B cell (primary cell): ENCODE measurements around the gene MTLN. TPM values are rescaled to one million over a fixed set of nuclear protein-coding genes. Genes with fewer than 3 reads are reported as not detected.
A peak's percentile ranks its signal among the peaks of the same experiment; 100 is the strongest.
"Not testable (repeated sequence)": the region's sequence is repeated elsewhere in the genome, so short reads cannot be mapped to it uniquely, and the experiment has no call there.

Experiments used
- ATAC-seq: fragments of 200-7000 bp; cut with Tn5 transposase; one replicate; pipeline ENCODE4 v1.10.0; 2021; ENCODE audit warnings: low read depth, mild to moderate bottlenecking, moderate number of reproducible peaks, moderate library complexity
- CTCF ChIA-PET: fragments of 350-600 bp; sonication (Branson Sonifier 250); formaldehyde crosslinking; loops from one replicate; lab custom pipeline; 2021; ENCODE audit warnings: antibody characterized with exemption, inconsistent platforms; lab: Charles Lee
- POLR2A ChIA-PET: fragments of 350-600 bp; sonication (Branson Sonifier 250); formaldehyde crosslinking; loops from one replicate; lab custom pipeline; 2021; ENCODE audit warnings: antibody characterized with exemption; lab: Charles Lee
- DNase-seq: peaks from one replicate; pipeline ENCODE4 v3.0.0; 2013
- H2AFZ ChIP-seq: 2 replicates; pipeline ENCODE4 v1.6.1; 2012; ENCODE audit warnings: mild to moderate bottlenecking, low read depth, low read length; ENCODE audit not compliant: insufficient read depth, poor library complexity, severe bottlenecking
- H3K27ac ChIP-seq, 2 donors: 1 replicate in 1 of 2; 2 replicates in 1 of 2; pipeline ENCODE4 v1.5.1; 2012 to 2013; ENCODE audit warnings: low read length in 2 of 2, mild to moderate bottlenecking in 2 of 2, moderate library complexity in 1 of 2
- H3K27me3 ChIP-seq, 4 experiments: fragments of 200-600 bp in 1 of 4; sonication (generic) in 1 of 4; replicated peaks in 1 of 4; 1 replicate in 2 of 4; 2 replicates in 2 of 4; pipeline versions ENCODE4 v1.6.1 to v1.7.0; 2013 to 2016; ENCODE audit warnings: low read length in 3 of 4, mild to moderate bottlenecking in 2 of 4, mixed read lengths in 1 of 4, moderate library complexity in 1 of 4; ENCODE audit not compliant: insufficient read depth in 4 of 4, control insufficient read depth in 3 of 4; ENCODE audit errors: control extremely low read depth in 1 of 4
- H3K36me3 ChIP-seq, 2 experiments: replicated peaks in 1 of 2; 1 replicate in 1 of 2; 2 replicates in 1 of 2; pipeline versions ENCODE4 v1.6.1 to v1.7.1; 2013; ENCODE audit warnings: low read length in 1 of 2; ENCODE audit not compliant: insufficient read depth in 2 of 2, control insufficient read depth in 1 of 2; ENCODE audit errors: control extremely low read depth in 1 of 2, extremely low read depth in 1 of 2
- H3K4me1 ChIP-seq, 2 donors: fragments of 200-600 bp in 1 of 2; sonication (generic) in 1 of 2; 1 replicate in 1 of 2; 2 replicates in 1 of 2; pipeline versions ENCODE4 v1.5.1 to v1.6.1; 2013 to 2017; ENCODE audit warnings: low read length in 2 of 2; ENCODE audit not compliant: control insufficient read depth in 2 of 2, insufficient read depth in 2 of 2
- H3K4me2 ChIP-seq: replicated peaks from 2 replicates; pipeline ENCODE3; 2012; ENCODE audit warnings: mild to moderate bottlenecking, low read depth, low read length; ENCODE audit not compliant: poor library complexity, severe bottlenecking
- H3K4me3 ChIP-seq, 5 experiments: fragments of 200-600 bp in 1 of 5; sonication (generic) in 1 of 5; 1 replicate in 3 of 5; 2 replicates in 2 of 5; pipeline versions ENCODE4 v1.5.1 to v1.7.0; 2011 to 2016; ENCODE audit warnings: low read length in 4 of 5, mild to moderate bottlenecking in 4 of 5, low read depth in 2 of 5, control low read depth in 1 of 5, moderate library complexity in 1 of 5; ENCODE audit not compliant: insufficient read depth in 1 of 5; ENCODE audit errors: control extremely low read depth in 1 of 5, extremely low read depth in 1 of 5
- H3K79me2 ChIP-seq: fragments of 200-600 bp; sonication (generic); one replicate; pipeline ENCODE4 v1.6.0; 2016; ENCODE audit warnings: low read length; ENCODE audit not compliant: control insufficient read depth, insufficient read depth
- H3K9ac ChIP-seq: fragments of 200-600 bp; sonication (generic); 2 replicates; pipeline ENCODE4 v1.6.1; 2017; ENCODE audit warnings: mild to moderate bottlenecking, low read length, moderate library complexity
- H3K9me3 ChIP-seq, 3 donors: one replicate each; pipeline versions ENCODE4 v1.6.1 to v1.7.1; 2013; ENCODE audit warnings: low read length in 2 of 3; ENCODE audit not compliant: control insufficient read depth in 2 of 3, insufficient read depth in 1 of 3; ENCODE audit errors: control extremely low read depth in 1 of 3
- H4K20me1 ChIP-seq: 2 replicates; pipeline ENCODE4 v1.6.0; 2012; ENCODE audit warnings: mild to moderate bottlenecking, low read length; ENCODE audit not compliant: insufficient read depth, control insufficient read depth, poor library complexity, severe bottlenecking
- H3K27ac Mint-ChIP-seq: one replicate; pipeline ENCODE4 v1.8.0; 2021; ENCODE audit warnings: mixed read lengths
- H3K27me3 Mint-ChIP-seq: one replicate; pipeline ENCODE4 v1.8.0; 2021; ENCODE audit warnings: mixed read lengths
- H3K4me1 Mint-ChIP-seq: one replicate; pipeline ENCODE4 v1.8.0; 2021; ENCODE audit warnings: mixed read lengths
- H3K4me3 Mint-ChIP-seq: one replicate; pipeline ENCODE4 v1.8.0; 2021; ENCODE audit warnings: mixed read lengths
- H3K9me3 Mint-ChIP-seq: one replicate; pipeline ENCODE4 v1.8.0; 2022; ENCODE audit warnings: mixed read lengths; ENCODE audit not compliant: insufficient read depth
- EZH2 ChIP-seq: IDR thresholded peaks from 2 replicates; pipeline ENCODE4 v1.6.1; 2012; ENCODE audit warnings: borderline replicate concordance, low read depth, mild to moderate bottlenecking, moderate library complexity, low read length; ENCODE audit not compliant: insufficient read depth, poor library complexity, severe bottlenecking
- WGBS: methylation state at CpG from one replicate; pipeline ENCODE4 v1.1.5; 2013; ENCODE audit warnings: missing lambda C conversion rate; ENCODE audit not compliant: insufficient coverage; 5-methylcytosine and 5-hydroxymethylcytosine counted together
- intact Hi-C: fragments of 100-400 bp; cut with micrococcal nuclease; formaldehyde crosslinking; loops from one replicate; pipeline ENCODE4 v1.10.0; 2022
- polyA minus RNA-seq: library from RNA; depleted of rRNA, polyadenylated mRNA; stranded (reverse); fragments of >200 nt; gene quantifications from 2 replicates; pipeline ENCODE4 v1.2.3, GENCODE V29; 2012
- polyA plus RNA-seq: library from polyadenylated mRNA; depleted of rRNA; stranded (reverse); fragments of >200 nt; gene quantifications from 2 replicates; pipeline ENCODE4 v1.2.3, GENCODE V29; 2012
- total RNA-seq, 2 donors: library from RNA; stranded (reverse); fragments of 120-200 nt in 1 of 2; gene quantifications; 1 replicate in 1 of 2; 2 replicates in 1 of 2; pipeline versions ENCODE4 v1.2.3 to v1.2.4, GENCODE V29; 2013 to 2022
- TF ChIP-seq, protein P1 (sequence below): fragments of 200-600 bp; IDR thresholded peaks from one replicate; pipeline ENCODE4 v1.8.0; 2022; ENCODE audit warnings: antibody characterized with exemption, mild to moderate bottlenecking

The MTLN gene
- 17.1 and 23.2 TPM in 2 replicates for total RNA-seq
- 21.4 TPM for total RNA-seq (2013)
- 5.1 and 27.2 TPM in 2 replicates for polyA plus RNA-seq
- polyA minus RNA-seq: 5.7 and 58.5 TPM in 2 replicates

GRCh38 chr2:110211938-110212858 is at the start of gene MTLN:
TSS of gene MTLN (minus strand) at chr2:110212547. CDS start at chr2:110212525, 22 bp downstream.
- intact Hi-C loops: loop anchor here (1.0 kb wide), 1 partner anchor 8 kb away; no protein-coding TSS in a partner anchor
- Histone ChIP-seq H3K9ac (peak within 1 kb of the TSS; percentile 94), H3K9me3 (peaks cover 0 to 7% (median 3%) of the 10 kb centered on the region in 3 donors), H3K4me1 (peaks cover 0 to 9% of the 10 kb centered on the region in 2 donors), H4K20me1 (no peaks in the 10 kb centered on the region), H3K36me3 (peaks cover 0 to 4% of the 10 kb centered on the region in 2 experiments), H3K27ac (peak within 1 kb of the TSS; percentile 13 to 51), H3K27me3 (peaks cover 0 to 24% (median 16%) of the 10 kb centered on the region in 4 experiments), H3K4me3 (peak within 1 kb of the TSS; percentile 64 to 92 (median 82)), H3K79me2 (no peaks in the 10 kb centered on the region), H2AFZ (peak within 1 kb of the TSS; percentile 84), H3K4me2 (peak within 1 kb of the TSS; percentile 72)
- Mint-ChIP-seq H3K27ac (peak within 1 kb of the TSS; percentile 91), H3K27me3 (peaks cover 22% of the 10 kb centered on the region), H3K4me3 (peak within 1 kb of the TSS; percentile 97), H3K9me3 (peaks cover 3% of the 10 kb centered on the region), H3K4me1 (peaks cover 25% of the 10 kb centered on the region)
- 4% methylated on average over 47 of the region's 54 CpGs for WGBS
- TF ChIP-seq, protein P1, sequence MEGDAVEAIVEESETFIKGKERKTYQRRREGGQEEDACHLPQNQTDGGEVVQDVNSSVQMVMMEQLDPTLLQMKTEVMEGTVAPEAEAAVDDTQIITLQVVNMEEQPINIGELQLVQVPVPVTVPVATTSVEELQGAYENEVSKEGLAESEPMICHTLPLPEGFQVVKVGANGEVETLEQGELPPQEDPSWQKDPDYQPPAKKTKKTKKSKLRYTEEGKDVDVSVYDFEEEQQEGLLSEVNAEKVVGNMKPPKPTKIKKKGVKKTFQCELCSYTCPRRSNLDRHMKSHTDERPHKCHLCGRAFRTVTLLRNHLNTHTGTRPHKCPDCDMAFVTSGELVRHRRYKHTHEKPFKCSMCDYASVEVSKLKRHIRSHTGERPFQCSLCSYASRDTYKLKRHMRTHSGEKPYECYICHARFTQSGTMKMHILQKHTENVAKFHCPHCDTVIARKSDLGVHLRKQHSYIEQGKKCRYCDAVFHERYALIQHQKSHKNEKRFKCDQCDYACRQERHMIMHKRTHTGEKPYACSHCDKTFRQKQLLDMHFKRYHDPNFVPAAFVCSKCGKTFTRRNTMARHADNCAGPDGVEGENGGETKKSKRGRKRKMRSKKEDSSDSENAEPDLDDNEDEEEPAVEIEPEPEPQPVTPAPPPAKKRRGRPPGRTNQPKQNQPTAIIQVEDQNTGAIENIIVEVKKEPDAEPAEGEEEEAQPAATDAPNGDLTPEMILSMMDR: no peak
- TF ChIP-seq EZH2: no peak
- DNase-seq (peak; percentile 86), ATAC-seq (peak; percentile 92)
- ChIA-PET CTCF (no interaction called here), POLR2A (no interaction called here)

- CTCF ChIA-PET, POLR2A ChIA-PET: not testable (repeated sequence)
- no CpG with 5 or more reads among the region's 1 CpG for WGBS
Measured at GRCh38 chr2:110261910-110262309, 49.6 kb upstream of the MTLN start.

DNA sequence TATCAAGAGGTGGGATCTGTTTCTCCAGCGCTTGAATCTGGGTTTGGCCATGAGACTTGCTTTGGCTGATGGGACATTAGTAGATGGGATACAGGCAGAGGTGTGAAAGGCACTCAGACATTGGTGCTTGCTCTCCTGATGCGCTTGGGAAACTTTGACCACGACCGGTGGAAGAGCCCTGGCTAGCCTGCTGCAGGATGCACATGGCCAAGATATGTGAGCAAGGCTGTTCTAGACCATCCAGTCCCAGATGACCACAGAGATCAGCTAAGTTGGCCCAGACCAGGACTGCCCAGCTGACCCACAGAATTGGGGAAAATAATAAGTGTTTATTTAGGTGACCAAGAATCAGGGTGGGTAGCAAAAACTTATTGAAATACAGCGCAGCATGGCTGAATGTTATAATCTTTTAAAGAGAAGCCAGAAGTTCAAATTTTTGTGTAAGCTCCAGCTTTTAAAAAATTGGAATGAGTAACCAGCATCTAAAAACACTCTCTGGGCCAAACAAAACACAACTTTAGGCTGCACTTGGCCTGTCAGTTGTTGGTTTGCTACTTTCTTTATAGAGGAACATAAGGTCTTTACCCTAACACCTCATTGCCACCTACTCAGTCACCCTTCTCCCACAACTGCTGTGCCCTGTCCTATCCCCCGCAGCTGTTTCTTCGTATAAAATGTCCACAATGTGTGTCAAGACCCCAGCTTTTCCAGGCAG is 35.9 kb upstream of the MTLN start:
- H3K9me3 Mint-ChIP-seq, H3K36me3 ChIP-seq, H2AFZ ChIP-seq, H3K9me3 ChIP-seq, CTCF ChIA-PET, H3K27me3 Mint-ChIP-seq, ATAC-seq, H3K4me1 Mint-ChIP-seq, H3K4me1 ChIP-seq, H3K79me2 ChIP-seq, H3K9ac ChIP-seq, POLR2A ChIA-PET, H4K20me1 ChIP-seq, H3K4me3 ChIP-seq, H3K27ac Mint-ChIP-seq, H3K27ac ChIP-seq, intact Hi-C loops, H3K27me3 ChIP-seq, H3K4me3 Mint-ChIP-seq, DNase-seq, H3K4me2 ChIP-seq: not testable (repeated sequence)
- WGBS: no CpG with 5 or more reads among the region's 7 CpGs

More at GRCh38 chr2:110261910-110262309, 49.6 kb upstream of the MTLN start:
- H3K79me2 ChIP-seq, intact Hi-C loops, DNase-seq, ATAC-seq, H3K27me3 ChIP-seq, H3K27me3 Mint-ChIP-seq, H3K27ac Mint-ChIP-seq, H4K20me1 ChIP-seq, H3K9me3 ChIP-seq, H3K4me1 ChIP-seq, H3K4me3 ChIP-seq, H3K9ac ChIP-seq, H3K36me3 ChIP-seq, H3K4me2 ChIP-seq, H3K9me3 Mint-ChIP-seq, H3K27ac ChIP-seq, H3K4me1 Mint-ChIP-seq, H2AFZ ChIP-seq, H3K4me3 Mint-ChIP-seq: not testable (repeated sequence)
